Esophagus muscularis mucosa (tissue), 4 donors: Measurements from ENCODE around the gene SCN11A. TPM values are rescaled to one million over a fixed set of nuclear protein-coding genes. Genes with fewer than 3 reads are reported as not detected.

ENCODE experiments used
- DNase-seq: peaks from one replicate; pipeline ENCODE4 v3.0.0-alpha.2; 2017; ENCODE audit errors: extremely low spot score
- H3K27ac ChIP-seq, 4 donors: fragments of 200-600 bp; sonication (generic); replicated peaks in 1 of 4; 1 replicate in 3 of 4; 2 replicates in 1 of 4; pipeline ENCODE4 v1.5.1; 2016 to 2019; ENCODE audit warnings: mild to moderate bottlenecking in 1 of 4
- H3K27me3 ChIP-seq, 4 donors: fragments of 200-600 bp; sonication (generic); one replicate each; pipeline versions ENCODE4 v1.5.1 to v1.6.0; 2016 to 2019
- H3K36me3 ChIP-seq, 4 donors: fragments of 200-600 bp; sonication (generic); one replicate each; pipeline ENCODE4 v1.5.1; 2016 to 2019
- H3K4me1 ChIP-seq, 4 donors: fragments of 200-600 bp; sonication (generic); one replicate each; pipeline ENCODE4 v1.5.1; 2016 to 2019
- H3K4me3 ChIP-seq, 4 donors: fragments of 200-600 bp; sonication (generic); 1 replicate in 2 of 4; 2 replicates in 2 of 4; pipeline ENCODE4 v1.5.1; 2016 to 2019; ENCODE audit warnings: mild to moderate bottlenecking in 4 of 4, moderate library complexity in 1 of 4
- H3K9me3 ChIP-seq, 4 donors: fragments of 200-600 bp; sonication (generic); 1 replicate in 3 of 4; 2 replicates in 1 of 4; pipeline ENCODE4 v1.5.1; 2016 to 2019
- EP300 ChIP-seq: sonication (generic); formaldehyde crosslinking; IDR thresholded peaks from one replicate; pipeline ENCODE4 v1.6.1; 2017; ENCODE audit warnings: antibody characterized with exemption
- POLR2A ChIP-seq: fragments of 450-650 bp; IDR thresholded peaks from one replicate; pipeline ENCODE4 v1.6.1; 2017; ENCODE audit warnings: antibody characterized with exemption, moderate library complexity, mild to moderate bottlenecking, low read depth
- POLR2AphosphoS5 ChIP-seq, 2 donors: sonication (generic); formaldehyde crosslinking; IDR thresholded peaks; one replicate each; pipeline ENCODE4 v1.6.1; 2017; ENCODE audit warnings: antibody characterized with exemption in 2 of 2
- WGBS: methylation state at CpG from one replicate; pipeline ENCODE4 v1.1.5; 2018; 5-methylcytosine and 5-hydroxymethylcytosine counted together
- intact Hi-C: fragments of 100-400 bp; cut with DNase I; formaldehyde crosslinking; loops from one replicate; pipeline ENCODE4 v1.15.1; 2023
- total RNA-seq, 4 donors: library from RNA; depleted of rRNA; stranded (reverse); fragments of >200 nt; gene quantifications; one replicate each; pipeline versions ENCODE4 v1.1.0 to v1.2.1, GENCODE V29; 2016
- TF ChIP-seq, protein P1 (sequence below), 3 experiments: fragments of 200-600 bp in 2 of 3; fragments of 450-650 bp in 1 of 3; sonication (generic) in 2 of 3; IDR thresholded peaks; one replicate each; pipeline ENCODE4 v1.5.1; 2017 to 2019; ENCODE audit warnings: antibody characterized with exemption in 3 of 3, mild to moderate bottlenecking in 2 of 3, moderate library complexity in 1 of 3

The SCN11A gene
- total RNA-seq, 4 donors from 2014 or later, result 0.34 to 0.99 (median 0.56) TPM

GRCh38 chr3:39095778-39096177 is 44.0 kb upstream of the SCN11A start:
- Histone ChIP-seq H3K4me1 (peaks cover 0 to 21% (median 5%) of the 10 kb centered on the region in 4 donors), H3K4me3 (no peak overlapping the region), H3K27me3 (no peaks in the 10 kb centered on the region), H3K36me3 (peaks cover 71 to 100% (median 95%) of the 10 kb centered on the region in 4 donors), H3K27ac (peak overlapping the region in 3 of 4 donors; percentile 15 to 65 (median 15)), H3K9me3 (no peaks in the 10 kb centered on the region)
- DNase-seq, result peak; percentile 85
- WGBS, result 65% methylated on average over 3 of the region's 3 CpGs
- intact Hi-C loops, result no loop called here
- TF ChIP-seq, protein P1, sequence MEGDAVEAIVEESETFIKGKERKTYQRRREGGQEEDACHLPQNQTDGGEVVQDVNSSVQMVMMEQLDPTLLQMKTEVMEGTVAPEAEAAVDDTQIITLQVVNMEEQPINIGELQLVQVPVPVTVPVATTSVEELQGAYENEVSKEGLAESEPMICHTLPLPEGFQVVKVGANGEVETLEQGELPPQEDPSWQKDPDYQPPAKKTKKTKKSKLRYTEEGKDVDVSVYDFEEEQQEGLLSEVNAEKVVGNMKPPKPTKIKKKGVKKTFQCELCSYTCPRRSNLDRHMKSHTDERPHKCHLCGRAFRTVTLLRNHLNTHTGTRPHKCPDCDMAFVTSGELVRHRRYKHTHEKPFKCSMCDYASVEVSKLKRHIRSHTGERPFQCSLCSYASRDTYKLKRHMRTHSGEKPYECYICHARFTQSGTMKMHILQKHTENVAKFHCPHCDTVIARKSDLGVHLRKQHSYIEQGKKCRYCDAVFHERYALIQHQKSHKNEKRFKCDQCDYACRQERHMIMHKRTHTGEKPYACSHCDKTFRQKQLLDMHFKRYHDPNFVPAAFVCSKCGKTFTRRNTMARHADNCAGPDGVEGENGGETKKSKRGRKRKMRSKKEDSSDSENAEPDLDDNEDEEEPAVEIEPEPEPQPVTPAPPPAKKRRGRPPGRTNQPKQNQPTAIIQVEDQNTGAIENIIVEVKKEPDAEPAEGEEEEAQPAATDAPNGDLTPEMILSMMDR (IDR thresholded peaks at IDR 0.05), result no peak
- TF ChIP-seq POLR2A (no peak), POLR2AphosphoS5 (IDR thresholded peaks at IDR 0.05) (no peak), EP300 (no peak)

DNA sequence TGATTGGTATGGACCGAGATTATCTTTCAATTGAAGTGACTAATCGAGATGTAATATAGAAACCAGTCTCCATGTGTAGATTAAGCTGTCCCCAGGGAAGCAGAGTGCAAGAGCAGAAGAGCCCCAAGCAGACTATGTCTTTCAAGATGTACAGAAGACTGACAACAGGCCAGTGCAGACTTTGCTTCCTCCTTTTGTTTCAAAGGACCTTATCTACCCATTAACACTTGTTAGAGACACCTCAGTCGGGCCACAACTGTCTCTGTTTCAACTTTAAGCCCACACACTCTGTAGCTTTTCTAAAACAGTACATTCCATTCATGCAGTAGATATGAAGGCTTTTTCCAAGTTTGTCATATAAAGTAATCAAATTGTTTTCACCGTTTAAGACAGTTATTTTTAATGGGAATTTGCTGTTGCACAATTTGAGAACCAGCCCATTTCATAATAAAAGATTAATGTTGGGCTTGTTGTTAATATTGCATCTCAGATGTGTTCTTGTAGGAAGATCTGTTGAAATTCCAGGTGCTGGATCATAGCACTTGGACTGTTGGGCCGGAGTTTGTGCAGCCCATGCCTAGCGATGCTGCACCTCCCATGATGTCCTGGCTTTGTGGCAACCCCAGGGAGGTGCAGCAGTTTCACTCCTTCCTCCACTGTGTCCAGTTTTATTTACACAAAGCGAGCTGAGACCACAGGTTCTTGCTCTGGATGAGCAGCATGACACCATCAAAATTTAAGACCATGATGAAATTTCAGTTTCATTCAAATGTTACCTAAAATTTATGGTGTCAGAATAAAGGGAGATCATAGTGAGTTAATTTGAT is 43.3 kb upstream of the SCN11A start:
- TF ChIP-seq POLR2A, result no peak
- TF ChIP-seq POLR2AphosphoS5 (IDR thresholded peaks at IDR 0.05), result peak in 1 of 2 donors; percentile 24
- Histone ChIP-seq H3K4me3 (no peak overlapping the region), H3K27me3 (no peaks in the 10 kb centered on the region), H3K4me1 (peaks cover 0 to 21% (median 5%) of the 10 kb centered on the region in 4 donors), H3K36me3 (peaks cover 70 to 100% (median 92%) of the 10 kb centered on the region in 4 donors), H3K9me3 (no peaks in the 10 kb centered on the region), H3K27ac (peak overlapping the region in 3 of 4 donors; percentile 3 to 21 (median 10))
- intact Hi-C loops, result no loop called here
- peak; percentile 53 for DNase-seq
- WGBS, result 76% methylated on average over 7 of the region's 7 CpGs

- peaks cover 74 to 100% (median 89%) of the 10 kb centered on the region in 4 donors for H3K36me3 ChIP-seq
- WGBS, result 72% methylated on average over 2 of the region's 2 CpGs
- intact Hi-C loops, result no loop called here
- H3K9me3 ChIP-seq, result no peaks in the 10 kb centered on the region
- DNase-seq, result peak; percentile 31
- H3K4me1 ChIP-seq, result peaks cover 0 to 14% (median 2%) of the 10 kb centered on the region in 4 donors
- no peaks in the 10 kb centered on the region for H3K27me3 ChIP-seq
- TF ChIP-seq POLR2A (no peak), POLR2AphosphoS5 (IDR thresholded peaks at IDR 0.05) (no peak)
- TF ChIP-seq, protein P1 (IDR thresholded peaks at IDR 0.05), result no peak
- no peak overlapping the region for H3K4me3 ChIP-seq
- no peak overlapping the region for H3K27ac ChIP-seq
Measured at GRCh38 chr3:39090922-39091321, 39.2 kb upstream of the SCN11A start.

GRCh38 chr3:39088889-39089288 is 37.1 kb upstream of the SCN11A start:
- no peaks in the 10 kb centered on the region for H3K9me3 ChIP-seq
- intact Hi-C loops, result no loop called here
- no peaks in the 10 kb centered on the region for H3K4me1 ChIP-seq
- peak; percentile 53 for DNase-seq
- WGBS, result 62% methylated on average over 3 of the region's 3 CpGs
- H3K27me3 ChIP-seq, result no peaks in the 10 kb centered on the region
- no peak for TF ChIP-seq POLR2A
- TF ChIP-seq EP300, result no peak
- no peak overlapping the region for H3K4me3 ChIP-seq
- peaks cover 70 to 97% (median 83%) of the 10 kb centered on the region in 4 donors for H3K36me3 ChIP-seq
- no peak overlapping the region for H3K27ac ChIP-seq

DNA sequence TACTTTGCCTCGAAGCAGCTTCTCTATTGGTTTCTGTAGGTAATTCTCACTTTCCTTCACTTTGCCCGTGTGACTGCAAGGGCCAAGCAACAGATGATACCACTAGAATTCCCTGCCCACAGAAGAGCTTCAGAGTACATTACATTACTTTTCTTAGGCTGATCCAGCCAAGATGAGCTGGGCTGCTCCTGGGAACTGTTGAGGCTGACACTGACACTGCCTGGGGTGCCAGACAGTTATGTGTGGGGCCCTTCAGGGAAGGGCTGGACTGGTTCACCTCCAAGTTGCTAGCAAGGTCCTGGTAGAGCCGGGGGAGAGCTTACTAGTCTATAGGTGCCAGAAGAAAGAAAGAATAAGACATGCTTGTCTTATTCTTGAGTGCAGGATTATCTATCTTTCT is 36.7 kb upstream of the SCN11A start:
- DNase-seq, result peak; percentile 17
- Histone ChIP-seq H3K4me1 (no peaks in the 10 kb centered on the region), H3K27me3 (no peaks in the 10 kb centered on the region), H3K9me3 (no peaks in the 10 kb centered on the region), H3K4me3 (no peak overlapping the region), H3K36me3 (peaks cover 66 to 95% (median 80%) of the 10 kb centered on the region in 4 donors), H3K27ac (no peak overlapping the region)
- 90% methylated on average over 3 of the region's 3 CpGs for WGBS
- TF ChIP-seq POLR2A, result no peak
- no peak for TF ChIP-seq POLR2AphosphoS5 (IDR thresholded peaks at IDR 0.05)
- TF ChIP-seq EP300, result no peak
- TF ChIP-seq, protein P1 (IDR thresholded peaks at IDR 0.05), result no peak
- intact Hi-C loops, result no loop called here
